HepG2 (cell line): Measurements from ENCODE around the gene CYP2A6. TPM values are rescaled to one million over a fixed set of nuclear protein-coding genes. Genes with fewer than 3 reads are reported as not detected.

Source experiments
- CC2D1A ChIP-seq: sonication (generic); formaldehyde crosslinking; IDR thresholded peaks from 2 replicates; pipeline ENCODE4 v1.8.1; 2023; ENCODE audit warnings: mild to moderate bottlenecking, missing genetic modification reagents
- DNMT1 ChIP-seq: sonication (generic); formaldehyde crosslinking; IDR thresholded peaks from 2 replicates; pipeline ENCODE4 v1.5.1; 2020; ENCODE audit warnings: mild to moderate bottlenecking, missing genetic modification reagents
- FOXK2 ChIP-seq: fragments of 450-650 bp; IDR thresholded peaks from 2 replicates; pipeline ENCODE4 v1.6.1; 2016
- HNRNPLL ChIP-seq: fragments of 200-400 bp; formaldehyde crosslinking; IDR thresholded peaks from 2 replicates; pipeline ENCODE4 v1.6.1; 2017; ENCODE audit warnings: mild to moderate bottlenecking, low read depth, low read length; ENCODE audit not compliant: poor library complexity, severe bottlenecking
- IKZF4 ChIP-seq: sonication (generic); formaldehyde crosslinking; IDR thresholded peaks from 2 replicates; pipeline ENCODE4 v1.5.1; 2020; ENCODE audit warnings: borderline replicate concordance, mild to moderate bottlenecking, low read depth, missing genetic modification reagents; ENCODE audit errors: not compliant biosample characterization
- JARID2 ChIP-seq: sonication (generic); formaldehyde crosslinking; IDR thresholded peaks from 2 replicates; pipeline ENCODE4 v1.8.1; 2023; ENCODE audit warnings: missing genetic modification reagents, inconsistent platforms; ENCODE audit not compliant: insufficient replicate concordance
- NR2F2 ChIP-seq: IDR thresholded peaks from 2 replicates; pipeline ENCODE4 v1.6.1; 2012; ENCODE audit warnings: low read depth, inconsistent platforms, borderline replicate concordance
- NR3C1 ChIP-seq: sonication (generic); formaldehyde crosslinking; IDR thresholded peaks from 2 replicates; pipeline ENCODE4 v1.4.0; 2020; ENCODE audit warnings: missing genetic modification reagents
- SMC3 ChIP-seq: IDR thresholded peaks from 2 replicates; pipeline ENCODE4 v1.6.1; 2011; ENCODE audit warnings: low read length, improper control_type of control experiment
- SOX6 ChIP-seq, 2 experiments: fragments of 450-650 bp in 1 of 2; sonication (generic) in 1 of 2; formaldehyde crosslinking in 1 of 2; IDR thresholded peaks; 2 replicates each; pipeline versions ENCODE4 v1.4.0 to v1.6.1; 2017 to 2020; ENCODE audit warnings: antibody characterized with exemption in 1 of 2, mild to moderate bottlenecking in 1 of 2, missing genetic modification reagents in 1 of 2
- SP1 ChIP-seq, 2 experiments: fragments of 450-650 bp in 1 of 2; sonication (generic) in 1 of 2; formaldehyde crosslinking in 1 of 2; IDR thresholded peaks; 2 replicates each; pipeline versions ENCODE4 v1.4.0 to v1.6.1; 2016 to 2020; ENCODE audit warnings: missing genetic modification reagents in 1 of 2
- TFAP4 ChIP-seq: sonication (generic); IDR thresholded peaks from 2 replicates; pipeline ENCODE4 v1.6.1; 2016; ENCODE audit warnings: low read depth, borderline replicate concordance
- THAP9 ChIP-seq: sonication (generic); formaldehyde crosslinking; IDR thresholded peaks from 2 replicates; pipeline ENCODE4; 2020; ENCODE audit warnings: missing genetic modification reagents, mild to moderate bottlenecking, borderline replicate concordance
- XRCC5 ChIP-seq: fragments of 200-400 bp; formaldehyde crosslinking; optimal IDR thresholded peaks from 2 replicates; pipeline ENCODE3; 2017; ENCODE audit warnings: mild to moderate bottlenecking, low read length
- ZMYM4 ChIP-seq: sonication (generic); formaldehyde crosslinking; IDR thresholded peaks from 2 replicates; pipeline ENCODE4 v1.8.1; 2023; ENCODE audit warnings: mild to moderate bottlenecking, missing genetic modification reagents
- ZNF142 ChIP-seq: sonication (generic); formaldehyde crosslinking; IDR thresholded peaks from 2 replicates; pipeline ENCODE4 v1.4.0; 2020; ENCODE audit warnings: missing genetic modification reagents
- ZNF569 ChIP-seq: sonication (generic); formaldehyde crosslinking; IDR thresholded peaks from 2 replicates; pipeline ENCODE4 v1.5.0; 2020; ENCODE audit warnings: mild to moderate bottlenecking, missing genetic modification reagents, moderate library complexity, borderline replicate concordance
- ZNF850 ChIP-seq: sonication (generic); formaldehyde crosslinking; conservative IDR thresholded peaks from 2 replicates; pipeline ENCODE4 v1.9.0; 2021; ENCODE audit warnings: mild to moderate bottlenecking, missing genetic modification reagents
- polyA plus RNA-seq, 8 experiments: library from polyadenylated mRNA; depleted of rRNA in 3 of 8; stranded (reverse) in 7 of 8; unstranded in 1 of 8; fragments of >200 nt; fragmentation: Illumina TruSeq in 4 of 8; extraction: Trizol in 4 of 8; gene quantifications; 2 replicates each; pipeline versions ENCODE4 v1.2.1 to v1.2.3, GENCODE V29; 2011 to 2016; ENCODE audit warnings: low read depth in 4 of 8, missing spikeins in 1 of 8, mixed read lengths in 1 of 8; ENCODE audit not compliant: insufficient read depth in 1 of 8
- total RNA-seq, 5 experiments: library from RNA; depleted of rRNA; stranded (reverse); fragments of >200 nt; fragmentation: Illumina TruSeq; extraction: Trizol; gene quantifications; 2 replicates each; pipeline ENCODE4 v1.2.3, GENCODE V29; 2016; ENCODE audit warnings: low read depth in 1 of 5

The CYP2A6 gene
- total and polyA plus RNA-seq, 2 of the 13 experiments (the other 11 are each of a cell fraction or from before 2014, with no cell fraction given) = not detected

DNA sequence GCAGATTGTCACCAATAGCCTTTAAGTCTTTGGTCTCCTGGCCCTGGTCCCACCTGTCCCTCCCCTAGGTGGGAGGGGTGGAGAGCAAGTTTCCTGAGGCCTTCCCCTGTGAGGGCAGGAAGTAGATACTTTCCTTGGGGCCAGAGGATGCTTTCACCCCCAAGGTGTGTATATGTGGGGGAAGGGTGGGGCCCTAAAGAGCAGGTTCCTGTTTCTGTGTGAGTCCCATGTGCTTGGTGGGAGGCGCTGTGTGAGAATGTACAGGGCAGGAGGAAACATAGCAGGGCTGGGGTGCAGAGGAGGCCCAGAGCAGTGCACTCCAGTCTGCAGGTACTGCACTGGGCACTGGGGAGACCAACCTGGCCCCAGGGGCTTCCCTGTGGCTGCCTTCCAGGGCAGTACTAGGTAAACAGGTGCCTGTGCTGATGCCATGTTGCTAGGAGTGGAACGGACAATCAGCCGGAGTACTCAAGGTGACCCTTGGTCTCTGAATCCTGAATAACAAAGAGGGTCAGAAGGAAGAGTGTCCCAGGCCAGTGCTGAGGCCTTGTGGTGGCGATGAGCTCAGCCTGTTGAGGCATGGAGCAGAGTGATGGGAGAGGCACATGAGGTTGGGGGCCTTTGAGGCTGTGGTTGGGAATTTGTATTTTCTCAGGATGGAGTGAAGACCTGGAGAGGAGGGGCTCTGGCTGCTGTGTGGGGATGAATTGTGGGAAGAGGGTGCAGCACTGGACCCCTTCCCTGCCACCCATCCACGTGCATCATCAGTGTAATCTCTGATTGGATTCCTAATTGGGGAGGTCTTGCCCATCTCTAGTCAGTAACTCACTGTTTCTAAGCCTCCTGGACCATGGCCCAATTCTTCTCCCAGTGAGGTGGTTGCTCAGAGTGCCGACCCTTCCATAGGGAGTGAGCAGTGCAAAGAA lies 46.1 kb downstream of the CYP2A6 start (continued):
- TF ChIP-seq ZNF142 (CRISPR knock-in tag) = no peak
- no peak for TF ChIP-seq ZMYM4
- no peak for TF ChIP-seq ZNF569 (CRISPR knock-in tag)
- no peak for TF ChIP-seq SP1 (IDR thresholded peaks at IDR 0.05)
- no peak for TF ChIP-seq SP1 (CRISPR knock-in tag; IDR thresholded peaks at IDR 0.05)
- peak; percentile 35 for TF ChIP-seq IKZF4 (CRISPR knock-in tag)
- TF ChIP-seq DNMT1 (CRISPR knock-in tag) = no peak
- no peak for TF ChIP-seq CC2D1A (CRISPR knock-in tag)
- TF ChIP-seq NR3C1 (CRISPR knock-in tag) = no peak
- no peak for TF ChIP-seq HNRNPLL
- no peak for TF ChIP-seq ZNF850 (CRISPR knock-in tag)
- no peak for TF ChIP-seq NR2F2
- peak; percentile 42; the same call in 1 of the 2 replicates for TF ChIP-seq FOXK2
- no peak for TF ChIP-seq SOX6 (IDR thresholded peaks at IDR 0.05)
- peak; percentile 12; the same call in 1 of the 2 replicates for TF ChIP-seq SOX6 (CRISPR knock-in tag; IDR thresholded peaks at IDR 0.05)
- no peak for TF ChIP-seq SMC3
- TF ChIP-seq JARID2 = no peak
- TF ChIP-seq TFAP4 = peak; percentile 78; the same call in 1 of the 2 replicates
- TF ChIP-seq THAP9 (CRISPR knock-in tag) = 0 out of 2 replicates have a peak, but pooled peaks have one; percentile 10
- no peak for TF ChIP-seq XRCC5
